Measurements from ENCODE around the gene TEX51.

The TEX51 gene

GRCh38 chr2:126950504-126950903, 51.8 kb downstream of the TEX51 start:
- DNase-seq (ENCODE audit: low read depth in 1 of 2, low spot score in 1 of 2) = no peak
